T-helper 1 cell treated with Interleukin-12 subunit alpha and Interleukin-12 subunit beta and Interleukin-4 antibody, amounts not matched to agents 30 ng/mL and 1 ng/mL, for 36 hours (primary cell): ENCODE results near the gene WLS. TPM values are rescaled to one million over a fixed set of nuclear protein-coding genes. Genes with fewer than 3 reads are reported as not detected.
"Not testable (repeated sequence)": the region's sequence is repeated elsewhere in the genome, so short reads cannot be mapped to it uniquely, and the experiment has no call there.

Experiments used
- intact Hi-C: fragments of 100-400 bp; cut with micrococcal nuclease; formaldehyde crosslinking; loops from one replicate; pipeline ENCODE4 v1.15.1; 2024
- total RNA-seq: library from RNA; stranded (reverse); gene quantifications from 2 replicates; pipeline ENCODE4 v1.2.3, GENCODE V29; 2022

The WLS gene
- total RNA-seq, result not detected in 2 replicates

DNA sequence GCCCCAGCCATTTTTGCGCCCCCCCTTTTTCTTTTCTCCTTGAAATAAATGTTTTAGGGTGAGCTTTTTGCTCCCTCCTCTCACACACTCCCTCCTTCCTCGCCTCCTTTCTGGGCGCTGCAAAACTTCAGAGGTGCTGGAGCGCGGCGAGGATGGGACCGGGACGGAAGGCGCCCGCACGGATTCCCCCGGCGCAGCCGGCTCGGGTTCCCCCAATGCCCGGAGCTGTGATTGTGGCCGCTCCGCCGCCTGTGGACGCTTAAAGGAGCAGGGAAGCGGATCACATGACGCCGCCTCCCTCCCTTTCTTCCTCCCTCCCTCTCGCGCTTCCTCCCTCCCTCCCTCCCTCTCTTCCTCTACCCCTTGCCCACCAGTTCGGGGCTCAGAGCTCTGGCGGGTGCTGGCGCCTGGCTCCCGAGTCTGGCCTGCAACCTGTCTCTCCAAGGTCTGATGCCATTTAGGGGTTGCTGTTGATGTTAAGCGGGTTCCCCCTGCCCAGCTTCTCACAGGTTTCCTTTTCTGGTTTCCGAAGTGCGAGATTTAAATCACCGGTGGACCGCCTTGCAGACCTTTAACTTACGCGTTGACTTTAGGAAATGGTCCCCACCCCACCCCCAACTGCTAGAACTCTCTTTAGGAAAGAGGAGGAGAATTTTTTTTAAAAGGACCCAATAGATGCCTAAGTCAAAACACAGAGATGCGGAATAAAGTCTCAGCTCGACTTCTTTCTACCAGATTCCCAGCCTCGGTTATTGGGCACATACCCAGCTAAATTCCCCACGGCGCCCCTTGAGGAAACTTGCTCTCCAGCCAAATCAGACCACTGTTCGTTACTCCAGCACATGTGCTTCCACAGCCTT lies at the start of gene WLS:
Gene WLS (minus strand): TSS at position 235 of the 860 bp plus-strand sequence. CDS start 224 bp downstream, at position 11.
- intact Hi-C loops, result no loop called here

- intact Hi-C loops, result no loop called here
These were observed 48.0 kb upstream of the WLS start for GRCh38 chr1:68280286-68280685.

DNA sequence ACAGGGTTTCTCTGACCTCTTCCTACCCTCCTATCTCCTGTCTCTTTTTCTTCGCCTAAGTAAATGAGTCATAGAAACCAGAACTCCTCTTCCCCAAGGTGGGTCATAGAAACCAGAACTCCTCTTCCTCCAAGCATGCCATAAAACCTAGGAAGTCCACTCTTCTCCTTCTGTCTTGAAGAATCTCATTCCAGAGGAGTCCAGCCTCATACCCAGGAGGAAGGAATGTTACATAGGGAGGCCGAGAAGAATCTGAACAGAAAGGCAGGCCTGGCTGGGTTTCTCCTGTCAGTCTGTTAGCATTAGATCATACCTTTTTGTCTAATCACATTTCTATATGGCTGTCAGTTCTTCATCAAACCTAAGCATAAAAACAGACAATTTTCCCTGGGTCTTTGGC lies 47.5 kb upstream of the WLS start:
- intact Hi-C loops, result no loop called here

DNA sequence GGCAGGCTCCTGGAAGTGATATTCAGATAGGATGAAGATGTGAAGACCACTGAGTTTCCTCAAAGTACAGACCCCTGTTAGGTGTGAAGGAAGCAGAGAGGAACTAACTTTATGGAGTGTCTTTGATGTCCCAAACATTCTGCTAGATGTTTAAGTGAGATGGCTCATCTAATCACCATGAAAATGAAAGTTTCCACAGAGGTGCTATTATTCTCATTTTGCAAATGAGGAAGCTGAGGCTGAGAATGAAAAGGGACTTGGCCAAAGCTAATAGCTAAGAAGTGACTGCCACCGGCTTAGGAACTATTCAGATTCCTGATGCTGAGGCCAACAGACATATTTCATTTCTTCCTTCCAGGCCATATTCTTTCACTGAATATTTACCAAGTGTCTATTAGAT lies 45.9 kb upstream of the WLS start:
- intact Hi-C loops, result no loop called here

- intact Hi-C loops, result no loop called here
These were observed 44.1 kb upstream of the WLS start for GRCh38 chr1:68276448-68276847.

DNA sequence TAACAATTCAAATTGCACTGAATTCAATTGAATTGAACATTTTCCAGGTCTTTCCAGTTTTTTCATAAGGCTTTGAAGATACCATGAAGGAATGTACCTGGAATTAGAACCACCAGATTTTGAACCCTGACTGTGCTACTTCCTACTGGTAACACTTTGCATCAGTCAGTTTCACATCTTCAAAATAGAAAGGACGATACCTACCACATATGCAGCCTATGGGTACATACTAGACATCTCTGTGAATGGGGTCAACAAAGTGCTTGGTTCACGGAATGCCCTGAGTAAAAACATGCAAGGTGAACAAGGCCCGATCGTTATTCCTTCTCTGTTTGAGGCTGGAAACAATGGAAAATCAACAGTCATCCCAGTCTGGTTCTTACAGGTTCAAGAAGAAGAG lies 41.2 kb upstream of the WLS start:
- intact Hi-C loops, result no loop called here

- intact Hi-C loops, result no loop called here
These were observed 39.3 kb upstream of the WLS start for GRCh38 chr1:68271596-68271995.

DNA sequence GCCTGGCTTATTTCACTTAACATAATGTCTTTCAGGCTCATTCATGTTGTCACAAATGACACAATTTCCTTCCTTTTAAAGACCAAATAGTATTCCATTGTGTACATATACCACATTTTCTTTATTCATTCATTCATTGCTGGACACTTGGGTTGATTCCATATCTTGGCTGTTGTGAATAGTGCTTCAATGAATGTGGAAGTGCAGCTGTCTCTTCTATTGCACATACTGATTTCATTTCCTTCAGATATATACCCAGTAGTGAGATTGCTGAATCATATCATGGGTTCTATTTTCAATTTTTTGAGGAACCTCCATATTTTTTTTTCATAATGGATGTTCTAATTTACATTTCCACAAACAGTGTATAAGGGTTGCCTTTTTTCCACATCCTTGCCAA lies 38.6 kb upstream of the WLS start:
- intact Hi-C loops, result no loop called here

GRCh38 chr1:68269637-68270430 lies 37.5 kb upstream of the WLS start:
- intact Hi-C loops, result no loop called here

DNA sequence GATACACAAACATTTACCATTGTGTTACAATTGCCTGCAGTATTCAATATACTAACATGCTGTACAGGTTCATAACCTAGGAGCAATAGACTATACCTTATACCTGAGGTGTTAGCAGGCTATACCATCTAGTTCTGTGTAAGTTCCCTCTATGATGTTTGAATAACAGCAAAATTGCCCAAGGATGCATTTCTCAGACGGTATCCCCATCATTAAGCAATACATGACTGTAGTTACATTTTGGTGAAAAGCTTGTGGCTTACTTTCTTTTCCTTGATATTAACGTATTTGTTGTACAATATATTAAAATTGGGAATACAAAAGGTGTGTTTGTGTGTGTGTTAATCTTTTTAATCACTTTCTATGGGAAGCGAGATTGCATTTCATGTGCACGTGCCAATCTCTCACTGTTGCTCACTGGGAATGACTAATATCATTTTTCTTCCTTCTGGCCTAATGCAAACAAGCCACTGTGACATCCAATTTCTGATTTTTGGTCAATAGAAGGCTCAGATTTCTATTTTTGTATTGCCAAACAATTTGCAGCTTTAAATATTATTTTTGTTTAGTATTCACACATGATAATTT lies 36.7 kb upstream of the WLS start:
- intact Hi-C loops, result no loop called here

DNA sequence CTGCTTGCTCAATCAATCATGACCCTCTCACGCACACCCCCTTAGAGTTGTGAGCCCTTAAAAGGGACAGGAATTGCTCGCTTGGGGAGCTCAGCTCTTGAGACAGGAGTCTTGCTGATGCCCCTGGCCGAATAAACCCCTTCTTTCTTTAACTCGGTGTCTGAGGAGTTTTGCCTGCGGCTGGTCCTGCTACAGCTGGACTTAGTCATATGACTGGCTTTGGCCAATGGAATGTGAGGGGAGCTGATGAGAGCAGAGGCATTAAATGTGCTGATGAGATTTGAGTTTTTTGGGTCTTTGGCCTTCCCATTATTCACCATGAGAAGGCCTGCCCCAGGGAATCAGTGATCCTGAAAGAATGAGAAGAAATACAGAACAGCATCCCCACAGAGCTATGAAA lies 24.5 kb upstream of the WLS start:
- intact Hi-C loops, result not testable (repeated sequence)

- intact Hi-C loops, result no loop called here
These were observed 23.0 kb upstream of the WLS start for GRCh38 chr1:68255301-68255700.

- intact Hi-C loops, result no loop called here
These were observed 22.4 kb upstream of the WLS start for GRCh38 chr1:68254667-68255226.

- intact Hi-C loops, result no loop called here
These were observed 4.7 kb upstream of the WLS start for GRCh38 chr1:68237040-68237439.

GRCh38 chr1:68234094-68234493 lies 1.8 kb upstream of the WLS start:
- intact Hi-C loops, result no loop called here

DNA sequence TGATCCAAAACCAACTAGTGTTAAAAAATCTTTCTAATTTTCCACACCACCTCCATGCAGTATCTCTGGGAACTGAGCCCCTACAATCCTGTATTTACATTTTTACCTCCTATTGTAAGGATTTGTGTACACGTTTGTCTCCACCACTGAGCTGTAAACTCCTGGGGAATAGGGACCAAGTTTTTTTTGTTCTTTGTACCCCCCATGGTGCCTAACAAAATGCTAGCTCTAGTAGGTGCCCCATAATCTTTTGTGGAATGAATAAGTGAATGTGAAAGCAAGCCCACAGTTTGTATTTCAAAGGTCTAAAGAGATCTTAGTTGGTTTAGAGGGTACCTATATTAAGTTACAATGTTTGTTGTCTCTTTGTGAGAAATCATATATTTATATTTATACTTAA lies 879 bp upstream of the WLS start:
- intact Hi-C loops, result no loop called here

- intact Hi-C loops, result no loop called here
These were observed 565 bp downstream of the WLS start for GRCh38 chr1:68231627-68232288.

DNA sequence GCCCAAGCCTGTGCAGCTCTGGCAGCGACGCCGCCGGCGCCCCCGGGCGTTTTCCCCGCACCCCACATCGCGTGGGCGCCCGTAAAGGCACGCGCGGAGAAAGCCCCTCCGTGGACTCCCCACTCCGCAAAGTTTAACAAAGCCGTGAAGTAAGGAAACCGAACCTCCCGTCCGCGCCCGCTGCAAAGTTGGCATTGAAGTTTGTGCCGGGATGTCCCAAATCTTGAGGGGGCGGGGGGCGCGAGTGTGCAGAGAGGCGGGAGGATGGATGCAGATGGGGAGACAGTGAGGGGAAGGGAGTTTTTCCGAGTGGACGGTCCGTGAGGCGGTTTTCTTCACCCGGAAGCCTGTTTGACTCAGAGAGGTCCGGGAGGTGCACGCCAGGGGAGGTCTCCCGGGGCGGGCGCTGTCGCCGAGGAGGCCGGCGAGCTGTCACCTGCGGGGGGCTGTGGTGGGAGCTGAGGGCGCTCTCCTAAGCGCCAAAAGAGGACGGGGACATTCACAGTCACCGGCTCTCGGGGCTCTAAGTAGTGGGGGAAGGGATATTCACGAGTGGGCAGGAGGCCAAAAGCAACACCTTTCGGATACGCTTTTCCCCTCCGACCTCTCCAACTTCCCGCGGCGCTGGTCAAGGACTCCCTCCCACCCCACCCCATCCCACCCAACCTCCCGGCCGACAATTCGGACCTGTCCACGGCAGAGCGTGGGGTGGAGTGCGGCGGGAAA lies 1.3 kb downstream of the WLS start:
- intact Hi-C loops, result no loop called here

DNA sequence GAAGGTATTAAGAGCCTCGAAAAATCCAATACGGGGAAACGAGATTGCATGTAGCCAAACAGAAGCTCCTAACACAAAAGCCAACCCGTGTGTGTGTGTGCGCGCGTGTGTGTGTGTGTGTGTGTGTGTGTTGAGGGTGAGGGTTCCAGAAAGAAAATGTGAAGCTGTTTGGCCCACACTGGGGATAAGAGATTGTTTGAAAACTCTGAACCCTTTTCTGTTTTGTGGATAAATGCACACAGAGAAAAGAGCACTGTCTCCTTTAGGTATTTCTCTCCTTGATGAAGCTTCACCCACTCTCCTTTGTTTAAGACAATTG lies 1.9 kb downstream of the WLS start:
- intact Hi-C loops, result no loop called here

GRCh38 chr1:68229650-68230483 lies 2.5 kb downstream of the WLS start:
- intact Hi-C loops, result no loop called here
